ENCODE data around the gene CLDN12.

- no peak for TF ChIP-seq CTCF (IDR thresholded peaks at IDR 0.05)
- TF ChIP-seq POLR2A (IDR thresholded peaks at IDR 0.05) = no peak
These were observed 1.3 kb upstream of the CLDN12 start for GRCh38 chr7:90401989-90402388.
